Suprapubic skin (tissue), 4 donors: ENCODE data around the gene HIRA.

Source experiments
- EP300 ChIP-seq: sonication (generic); formaldehyde crosslinking; IDR thresholded peaks from one replicate; pipeline ENCODE4 v1.6.1; 2017; ENCODE audit warnings: antibody characterized with exemption
- POLR2A ChIP-seq, 2 donors: fragments of 450-650 bp; IDR thresholded peaks; one replicate each; pipeline ENCODE4 v1.6.1; 2017; ENCODE audit warnings: antibody characterized with exemption in 2 of 2, mild to moderate bottlenecking in 2 of 2, moderate library complexity in 2 of 2
- POLR2AphosphoS5 ChIP-seq, 3 donors: sonication (generic); formaldehyde crosslinking; IDR thresholded peaks; one replicate each; pipeline ENCODE4 v1.6.1; 2017; ENCODE audit warnings: antibody characterized with exemption in 3 of 3
- TF ChIP-seq, protein P1 (sequence below), 2 donors: fragments of 200-600 bp in 1 of 2; fragments of 450-650 bp in 1 of 2; sonication (generic) in 1 of 2; IDR thresholded peaks; one replicate each; pipeline ENCODE4 v1.5.1; 2016 to 2019; ENCODE audit warnings: antibody characterized with exemption in 2 of 2, mild to moderate bottlenecking in 1 of 2, moderate library complexity in 1 of 2

DNA sequence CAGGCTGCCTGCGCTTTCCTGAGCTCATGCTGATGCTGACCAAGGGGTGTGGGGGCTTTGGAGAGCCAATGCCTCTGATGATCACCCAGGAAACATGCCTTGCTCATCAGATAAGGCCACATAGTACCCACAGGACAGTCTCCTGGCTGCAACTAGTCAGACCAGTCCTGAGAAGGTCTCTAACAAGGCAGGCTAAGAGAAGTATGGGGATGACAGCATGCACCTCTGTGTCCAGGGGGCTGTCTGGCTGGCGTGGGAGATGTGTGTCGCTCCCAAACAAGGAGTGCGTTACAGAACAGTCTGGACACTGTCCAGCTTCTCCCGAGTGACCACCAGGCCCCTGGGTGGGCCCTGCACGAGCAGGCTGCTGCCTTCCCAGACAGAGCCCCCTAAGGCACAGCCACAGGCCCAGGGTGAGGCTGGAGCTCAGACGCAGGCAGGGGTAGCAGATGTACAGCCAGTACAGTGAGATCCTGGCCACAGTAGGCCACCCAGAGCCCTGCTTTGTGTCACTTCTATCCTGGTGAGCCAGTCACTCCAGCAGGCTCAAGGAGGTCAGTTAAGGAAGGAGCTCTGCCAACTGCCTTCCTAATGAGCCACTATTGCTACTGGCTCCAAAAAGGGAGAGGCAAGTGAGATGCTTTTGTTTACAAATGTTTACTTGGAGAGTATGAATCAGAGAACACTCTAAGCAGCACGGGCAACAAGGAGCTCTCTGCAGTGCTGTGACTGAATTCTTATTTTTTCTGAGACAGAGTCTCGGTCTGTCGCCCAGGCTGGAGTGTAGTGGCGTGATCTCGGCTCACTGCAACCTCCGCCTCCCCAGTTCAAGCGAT lies 74.0 kb downstream of the HIRA start:
- TF ChIP-seq, protein P1, sequence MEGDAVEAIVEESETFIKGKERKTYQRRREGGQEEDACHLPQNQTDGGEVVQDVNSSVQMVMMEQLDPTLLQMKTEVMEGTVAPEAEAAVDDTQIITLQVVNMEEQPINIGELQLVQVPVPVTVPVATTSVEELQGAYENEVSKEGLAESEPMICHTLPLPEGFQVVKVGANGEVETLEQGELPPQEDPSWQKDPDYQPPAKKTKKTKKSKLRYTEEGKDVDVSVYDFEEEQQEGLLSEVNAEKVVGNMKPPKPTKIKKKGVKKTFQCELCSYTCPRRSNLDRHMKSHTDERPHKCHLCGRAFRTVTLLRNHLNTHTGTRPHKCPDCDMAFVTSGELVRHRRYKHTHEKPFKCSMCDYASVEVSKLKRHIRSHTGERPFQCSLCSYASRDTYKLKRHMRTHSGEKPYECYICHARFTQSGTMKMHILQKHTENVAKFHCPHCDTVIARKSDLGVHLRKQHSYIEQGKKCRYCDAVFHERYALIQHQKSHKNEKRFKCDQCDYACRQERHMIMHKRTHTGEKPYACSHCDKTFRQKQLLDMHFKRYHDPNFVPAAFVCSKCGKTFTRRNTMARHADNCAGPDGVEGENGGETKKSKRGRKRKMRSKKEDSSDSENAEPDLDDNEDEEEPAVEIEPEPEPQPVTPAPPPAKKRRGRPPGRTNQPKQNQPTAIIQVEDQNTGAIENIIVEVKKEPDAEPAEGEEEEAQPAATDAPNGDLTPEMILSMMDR (IDR thresholded peaks at IDR 0.05): no peak
- TF ChIP-seq POLR2A (IDR thresholded peaks at IDR 0.05): no peak
- TF ChIP-seq EP300: no peak
- TF ChIP-seq POLR2AphosphoS5 (IDR thresholded peaks at IDR 0.05): no peak
